A549 treated with AZD2906 at 1 μM for 4 hours (cell line): Measurements from ENCODE around the gene EPX. TPM values are rescaled to one million over a fixed set of nuclear protein-coding genes. Genes with fewer than 3 reads are reported as not detected.

Experiments
- total RNA-seq: library from RNA; stranded (reverse); fragments of 200-300 nt; extraction: Qiagen RNA extraction; gene quantifications from 5 replicates; pipeline ENCODE4 v1.2.3, GENCODE V29; 2022

The EPX gene
- total RNA-seq = 0.03 TPM in 1 of 5 replicates, not detected in the others

DNA sequence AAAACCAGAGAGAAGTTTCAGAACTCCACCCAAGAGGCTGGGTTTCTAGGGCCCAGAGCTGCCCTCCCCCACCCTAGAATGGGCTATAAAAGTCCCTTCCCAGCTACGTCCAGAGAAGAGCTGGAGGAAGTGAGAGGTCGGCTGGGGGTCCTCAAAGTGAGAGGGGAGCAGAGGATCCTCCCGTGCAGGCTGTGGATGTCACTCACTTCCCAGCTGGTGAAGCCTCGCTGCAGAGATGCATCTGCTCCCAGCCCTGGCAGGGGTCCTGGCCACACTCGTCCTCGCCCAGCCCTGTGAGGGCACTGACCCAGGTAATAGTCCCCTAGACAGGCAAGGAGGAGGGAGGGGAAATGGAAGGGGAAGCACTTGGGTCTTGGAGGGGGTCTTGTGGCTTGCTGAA lies at the start of gene EPX:
TSS of gene EPX (plus strand) at position 115 of the 400 bp plus-strand sequence. CDS start at position 236, 121 bp downstream.

DNA sequence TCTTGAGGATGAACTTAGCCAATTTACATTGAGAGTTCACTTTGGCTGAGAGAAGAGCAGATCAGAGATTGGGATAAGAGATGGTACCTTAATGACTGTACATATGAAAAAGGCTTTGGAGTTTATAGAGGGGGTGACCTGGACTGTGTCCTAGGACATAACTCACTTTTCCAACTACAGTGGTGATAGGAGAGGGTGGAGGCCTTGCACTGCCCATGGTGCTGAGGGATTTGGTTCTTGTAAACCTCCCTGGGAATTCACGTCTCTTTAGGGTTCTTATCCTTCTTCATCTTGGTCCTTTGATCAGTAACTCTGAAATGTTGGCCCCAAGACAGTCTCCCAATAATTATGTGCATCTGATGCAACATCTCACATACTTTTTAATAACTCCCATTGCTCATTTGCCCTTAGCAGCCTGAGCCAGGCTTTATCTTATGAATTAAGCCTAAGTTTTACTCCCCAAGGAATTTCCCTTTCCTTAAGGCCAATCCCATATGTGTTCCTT lies 44.5 kb upstream of the EPX start, which contains the start of gene OR4D1:
TSS of gene OR4D1 (plus strand) at position 455 of the 505 bp plus-strand sequence. CDS start 6,770 bp downstream, outside the sequence.

GRCh38 chr17:58166682-58167081 lies 25.8 kb upstream of the EPX start, which contains the start of gene OR4D2:
Gene OR4D2, plus strand, starts transcription at chr17:58166982. Its CDS starts 2,674 bp downstream, at chr17:58169656.

GRCh38 chr17:58219007-58219788 lies 26.7 kb downstream of the EPX start, which contains the start of gene MKS1:
Gene MKS1, minus strand, starts transcription at chr17:58219255. Its CDS starts 25 bp downstream, at chr17:58219230.

DNA sequence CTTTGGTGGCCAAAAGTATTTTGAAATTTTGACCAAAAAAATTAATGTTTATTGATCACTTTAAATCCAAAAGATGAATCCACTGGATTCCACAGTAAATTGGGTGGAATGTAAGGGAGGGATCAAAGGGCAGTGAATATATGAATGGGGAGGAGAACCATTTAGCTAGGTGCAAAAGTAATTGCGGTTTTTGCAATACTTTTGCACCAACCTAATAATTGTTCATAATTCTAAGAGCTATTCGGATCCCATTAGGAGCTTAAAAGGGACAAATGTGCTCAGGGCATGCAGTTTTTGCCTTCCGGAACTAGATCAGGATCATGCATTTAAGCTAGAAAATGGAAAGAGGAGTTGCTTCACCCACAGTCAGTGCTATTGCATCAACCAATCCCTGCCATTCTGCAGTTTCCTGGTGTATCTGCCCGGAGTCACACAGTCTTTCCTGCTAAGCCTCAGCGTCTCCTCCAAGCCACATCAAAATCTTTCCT lies 45.7 kb downstream of the EPX start, which contains the start of gene LPO:
TSS of gene LPO (plus strand) at position 438 of the 488 bp plus-strand sequence. CDS start 4,396 bp downstream, outside the sequence.

Other genes starting within 250 kb of the EPX start
- 48.2 to 60.2 TPM (median 50.5 TPM) in 5 replicates for gene CUEDC1, start 237.3 kb upstream of the EPX start, total RNA-seq
- gene VEZF1, start 204.5 kb upstream of the EPX start, total RNA-seq = 42.5 to 50.3 TPM (median 47.3 TPM) in 5 replicates
- gene SRSF1, start 185.5 kb upstream of the EPX start, total RNA-seq = 220 to 272 TPM (median 241 TPM) in 5 replicates
- gene DYNLL2, start 109.3 kb upstream of the EPX start, total RNA-seq = 20.0 to 24.3 TPM (median 22.6 TPM) in 5 replicates
- gene OR4D1, start 44.3 kb upstream of the EPX start, total RNA-seq = 0.02 to 0.03 TPM in 2 of 5 replicates, not detected in the others
- gene OR4D2, start 25.7 kb upstream of the EPX start, total RNA-seq = not detected in 5 replicates
- 9.7 to 11.7 TPM (median 11.4 TPM) in 5 replicates for gene MKS1, start 26.5 kb downstream of the EPX start, total RNA-seq
- gene LPO, start 45.9 kb downstream of the EPX start, total RNA-seq = 0.06 to 0.10 TPM (median 0.08 TPM) in 4 of 5 replicates, not detected in the other
- gene MPO, start 88.2 kb downstream of the EPX start, total RNA-seq = not detected in 5 replicates
- not detected in 5 replicates for gene TSPOAP1, start 136.1 kb downstream of the EPX start, total RNA-seq
- gene SUPT4H1, start 159.5 kb downstream of the EPX start, total RNA-seq = 99.0 to 159 TPM (median 146 TPM) in 5 replicates
- 0.26 to 0.45 TPM (median 0.34 TPM) in 5 replicates for gene RNF43, start 224.8 kb downstream of the EPX start, total RNA-seq